GM18507 (cell line): ENCODE data around the gene NAT8L.

Experiments used
- DNase-seq: peaks from one replicate; pipeline ENCODE4 v3.0.0; 2011; ENCODE audit warnings: low read depth; ENCODE audit not compliant: insufficient read length; ENCODE audit errors: extremely low spot score
- FAIRE-seq: peaks from 2 replicates; lab custom pipeline; 2011; peaks lifted over from hg19 to GRCh38; lab: Jason Lieb, UNC

NAT8L gene

DNA sequence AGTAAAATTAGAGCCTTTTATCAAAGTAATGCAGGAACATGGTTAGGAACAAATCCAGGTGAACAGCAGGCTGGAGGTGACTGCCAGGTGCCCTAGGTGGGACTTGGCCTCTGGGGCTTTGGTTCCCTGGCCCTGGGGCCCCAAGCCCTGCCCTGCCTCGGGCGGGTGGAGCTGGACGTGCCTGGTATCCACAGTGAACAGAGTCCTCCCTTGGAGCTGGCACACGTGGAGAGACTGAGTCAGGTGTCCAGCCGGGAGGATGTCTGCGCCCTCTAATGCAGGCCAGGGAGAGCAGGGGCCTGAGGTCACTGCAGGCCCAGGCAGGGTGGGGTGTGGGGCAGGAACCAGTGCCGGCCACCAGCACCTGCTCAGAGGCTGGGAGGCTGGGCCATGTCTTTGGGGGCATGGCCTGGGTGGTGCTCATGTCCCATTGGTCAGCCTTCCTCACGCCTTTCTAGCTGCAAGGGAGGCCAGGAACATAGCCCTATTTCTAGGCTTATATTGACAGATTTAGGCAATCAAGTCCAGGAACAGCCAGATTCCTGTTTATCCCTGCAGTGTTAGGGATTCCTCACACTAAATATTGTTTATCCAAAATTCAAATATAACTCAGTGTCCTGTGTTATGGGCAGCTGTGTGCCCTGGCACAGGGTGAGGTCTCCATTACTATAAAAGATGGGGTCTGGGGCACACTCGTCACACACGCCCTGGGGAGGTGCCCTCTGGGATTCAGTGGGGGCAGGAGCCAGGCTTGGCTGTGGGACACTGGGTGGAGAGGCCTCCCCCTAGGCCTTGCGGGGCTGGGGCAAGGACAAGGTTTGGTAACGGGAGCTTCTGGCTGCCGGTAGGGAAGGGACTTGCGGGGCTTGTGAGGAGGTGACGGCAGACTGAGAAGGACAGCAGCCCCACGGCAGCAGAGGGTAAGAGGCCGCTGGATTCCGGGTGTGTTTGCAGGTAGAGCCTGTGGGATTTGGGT lies 14.3 kb upstream of the NAT8L start:
- FAIRE-seq (no peak), DNase-seq (no peak)

DNA sequence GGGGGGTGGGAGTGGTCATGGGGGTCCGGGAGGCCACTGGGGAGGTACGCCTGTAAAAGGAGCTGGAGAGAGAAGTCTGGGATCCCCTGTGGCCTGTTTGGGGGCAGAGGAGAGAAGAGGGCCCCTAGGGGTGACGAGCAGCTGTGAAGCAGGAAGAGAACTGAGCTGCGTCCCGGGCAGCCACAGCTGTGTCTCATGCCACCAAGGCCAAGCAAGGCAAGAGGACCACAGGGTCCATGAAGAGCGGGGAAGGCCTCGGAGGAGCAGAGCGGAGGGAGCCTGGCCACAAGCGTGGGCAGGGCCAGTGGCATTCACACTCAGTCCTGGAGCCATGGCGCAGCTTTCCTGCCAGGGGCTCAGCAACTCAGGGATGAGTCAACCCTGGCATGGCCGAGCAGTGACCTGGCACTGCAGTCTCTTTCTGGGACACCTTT lies 13.6 kb upstream of the NAT8L start:
- DNase-seq (no peak), FAIRE-seq (no peak)

DNA sequence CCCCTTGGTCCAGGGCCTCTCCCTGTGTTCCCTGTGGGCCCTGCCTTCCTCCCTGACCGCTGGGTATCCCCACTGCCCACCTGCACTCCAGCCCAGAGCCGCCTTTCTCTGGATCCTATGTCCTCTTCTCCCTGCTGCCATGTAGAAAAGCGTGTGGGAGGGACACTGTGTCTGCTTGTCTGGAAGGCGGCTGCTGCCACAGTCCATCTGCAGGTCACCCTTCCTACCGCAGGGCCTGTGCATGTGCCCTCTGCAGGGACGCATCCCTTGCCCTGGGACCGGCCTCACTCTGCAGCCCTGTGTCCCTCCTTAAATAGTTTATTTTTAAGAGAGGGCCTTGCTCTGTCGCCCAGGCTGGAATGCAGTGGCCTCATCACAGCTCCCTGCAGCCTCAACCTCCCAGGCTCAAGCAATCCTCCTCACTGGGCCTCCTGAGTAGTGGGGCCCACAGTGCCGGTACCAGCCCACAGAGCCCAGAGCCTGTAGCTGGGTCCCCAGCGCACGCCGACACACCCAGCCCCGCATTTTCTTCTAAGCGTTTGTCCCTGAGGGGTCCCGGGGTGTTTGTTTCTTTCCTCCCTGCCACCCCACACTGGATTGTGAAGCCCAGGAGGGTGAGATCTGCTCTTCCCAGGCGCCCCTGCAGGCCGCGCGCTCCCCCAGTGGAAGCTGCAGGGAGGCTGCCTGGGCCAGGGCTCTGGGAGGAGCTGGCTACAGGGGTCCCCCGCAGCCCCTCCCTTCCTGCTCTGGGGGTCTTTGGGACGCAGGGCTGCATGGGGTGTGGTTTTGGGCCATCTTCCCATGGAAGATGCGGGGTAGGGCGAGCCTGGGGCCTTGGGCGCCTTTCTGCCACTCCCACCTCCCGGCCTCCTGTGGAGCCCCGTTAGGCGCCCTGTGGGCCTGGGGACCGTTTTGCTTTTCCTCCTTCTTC lies 12.8 kb upstream of the NAT8L start:
- DNase-seq (no peak), FAIRE-seq (no peak)

DNA sequence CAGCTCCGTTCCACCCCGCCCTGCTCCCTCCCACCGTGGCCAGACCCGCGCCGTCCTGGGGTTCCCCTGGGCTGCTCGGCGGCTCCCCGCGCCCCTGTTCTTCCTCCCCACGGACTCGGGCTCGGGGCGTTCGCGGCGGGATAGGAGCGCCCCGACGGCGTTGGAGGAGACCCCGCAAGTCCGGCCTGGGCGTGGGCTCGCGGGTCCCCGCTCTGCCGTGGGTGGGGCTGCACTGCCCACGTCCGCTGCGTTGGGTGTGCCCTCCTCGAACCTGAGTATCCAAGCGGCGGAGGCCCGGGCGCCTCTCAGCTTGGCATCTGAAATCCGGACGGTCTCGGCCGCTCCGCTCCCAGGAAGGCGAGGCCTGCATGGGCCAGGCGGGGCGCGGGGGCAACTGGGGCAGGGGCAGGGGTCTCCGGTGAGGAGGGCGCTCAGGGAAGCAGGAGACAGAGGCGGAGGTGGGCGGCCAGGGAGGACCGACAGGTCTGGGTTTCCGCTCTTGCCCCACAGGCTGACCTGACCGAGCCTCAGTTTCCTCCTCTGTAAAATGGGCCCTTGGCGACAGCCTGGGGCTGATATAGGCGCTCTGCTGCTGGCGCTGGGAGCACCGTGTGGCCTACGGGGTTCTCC lies 12.0 kb upstream of the NAT8L start:
- FAIRE-seq, result no peak
- no peak for DNase-seq

DNA sequence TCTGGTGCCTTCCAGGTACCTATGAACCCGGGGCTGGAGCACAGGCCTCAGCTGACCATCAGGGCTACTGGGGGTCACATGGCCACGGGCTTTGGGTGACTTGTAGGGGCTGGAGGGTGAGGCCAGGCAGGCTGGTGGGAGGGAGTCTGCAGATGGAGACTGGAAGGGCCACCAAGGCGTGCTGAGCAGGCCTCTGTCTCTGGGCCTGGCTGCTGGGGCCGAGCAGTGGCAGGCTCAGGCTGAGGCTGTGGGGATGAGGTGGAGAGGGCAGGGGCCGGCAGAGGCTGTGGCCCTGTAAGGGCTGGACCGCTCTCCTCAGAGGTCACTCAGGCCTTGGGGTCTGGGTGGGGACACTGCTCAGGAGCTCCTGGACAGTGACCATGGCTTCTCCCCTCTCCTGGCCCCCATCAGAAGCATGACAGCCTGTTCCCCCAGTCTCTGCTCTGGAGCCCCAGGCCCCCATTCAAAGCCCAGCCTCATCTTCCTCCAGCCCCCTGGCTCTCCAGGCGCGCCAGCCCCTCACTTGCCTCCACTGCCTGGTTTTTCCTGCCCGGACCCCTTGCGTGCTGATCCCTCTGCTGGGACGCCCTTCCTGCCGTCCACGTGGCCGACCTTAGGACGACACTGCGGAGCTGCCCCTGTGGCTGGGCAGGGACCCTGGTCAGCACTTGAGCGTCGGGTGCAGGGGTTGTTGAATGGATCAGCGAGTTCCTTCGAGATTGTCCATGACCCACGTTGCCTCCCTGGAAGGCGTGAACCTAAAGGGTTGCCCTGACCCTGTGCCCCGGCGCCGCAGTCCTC lies 11.1 kb upstream of the NAT8L start:
- no peak for FAIRE-seq
- no peak for DNase-seq

DNA sequence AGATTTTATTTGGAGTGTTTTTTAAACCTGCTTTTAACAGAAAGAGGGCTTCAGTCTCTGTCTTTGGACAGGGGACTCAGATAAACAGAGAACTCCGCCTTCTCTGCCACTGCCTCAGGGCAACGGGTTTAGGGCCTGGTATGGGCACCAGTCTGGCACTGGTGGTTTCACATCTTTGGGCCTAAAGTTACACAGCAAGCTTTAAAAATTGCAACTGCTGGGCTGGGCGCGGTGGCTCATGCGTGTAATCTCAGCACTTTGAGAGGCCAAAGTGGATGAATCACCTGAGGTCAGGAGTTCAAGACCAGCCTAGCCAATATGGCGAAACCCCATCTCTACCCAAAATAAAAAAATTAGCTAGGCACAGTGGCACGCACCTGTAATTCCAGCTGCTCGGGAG lies 10.3 kb upstream of the NAT8L start:
- DNase-seq, result no peak

DNA sequence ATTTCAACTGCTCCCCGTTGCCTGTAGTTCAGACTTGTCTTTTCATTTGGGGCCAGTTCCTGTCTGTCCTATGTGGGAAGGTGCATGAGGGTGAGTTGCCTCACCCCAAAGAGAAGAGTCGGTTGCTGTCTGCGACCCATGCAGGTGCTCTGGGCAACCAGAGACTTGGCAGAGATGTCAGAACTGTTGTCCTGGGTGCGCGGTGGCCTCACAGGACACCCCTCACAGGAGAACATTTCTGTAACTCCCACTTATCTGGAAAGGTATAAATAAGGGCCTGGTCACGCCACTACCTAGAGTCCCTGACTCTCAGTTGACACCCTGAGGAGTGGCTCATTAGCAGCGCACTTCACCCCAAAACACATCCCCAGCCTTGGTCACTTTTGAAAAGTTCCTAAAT lies 9.7 kb upstream of the NAT8L start:
- FAIRE-seq (no peak), DNase-seq (no peak)

More for the DNA sequence above, 10.3 kb upstream of the NAT8L start:
- no peak for FAIRE-seq

DNA sequence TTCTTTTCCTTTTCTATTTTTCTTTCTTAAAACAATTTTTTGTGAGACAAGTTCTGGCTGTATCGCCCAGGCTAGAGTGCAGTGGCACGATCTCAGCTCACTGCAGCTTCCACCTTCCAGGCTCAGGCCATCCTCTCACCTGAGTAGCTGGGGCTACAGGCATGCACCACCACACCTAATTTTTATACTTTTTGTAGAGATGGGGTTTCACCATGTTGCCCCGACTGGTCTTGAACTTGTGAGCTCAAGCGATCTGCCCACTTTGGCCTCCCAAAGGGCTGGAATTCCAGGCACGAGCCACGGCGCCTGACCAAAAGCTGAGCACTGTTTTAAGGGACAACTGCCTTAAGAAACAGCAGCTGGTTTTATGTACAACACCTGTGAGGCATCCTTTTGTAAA lies 9.3 kb upstream of the NAT8L start:
- DNase-seq, result no peak
- no peak for FAIRE-seq

DNA sequence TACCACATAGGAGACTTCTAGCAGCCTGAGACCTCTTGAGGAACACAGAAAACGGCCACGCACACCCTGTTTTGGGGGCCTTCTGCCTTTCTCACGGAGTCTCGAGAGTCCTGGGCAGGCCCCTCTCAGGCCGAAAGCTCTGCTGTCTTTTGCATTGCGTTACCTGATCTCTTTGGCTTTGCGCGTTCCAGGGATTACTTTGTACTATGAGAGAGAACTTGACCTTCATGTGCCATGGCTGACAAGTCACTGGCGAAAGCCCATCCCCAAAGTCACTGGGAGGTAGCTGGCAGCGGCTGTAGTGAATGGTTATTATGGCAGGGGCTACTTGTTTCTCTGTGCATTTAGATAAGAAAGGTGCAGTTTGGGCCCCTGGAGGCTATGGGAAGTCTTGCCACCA lies 8.0 kb upstream of the NAT8L start:
- FAIRE-seq, result no peak
- DNase-seq, result no peak

DNA sequence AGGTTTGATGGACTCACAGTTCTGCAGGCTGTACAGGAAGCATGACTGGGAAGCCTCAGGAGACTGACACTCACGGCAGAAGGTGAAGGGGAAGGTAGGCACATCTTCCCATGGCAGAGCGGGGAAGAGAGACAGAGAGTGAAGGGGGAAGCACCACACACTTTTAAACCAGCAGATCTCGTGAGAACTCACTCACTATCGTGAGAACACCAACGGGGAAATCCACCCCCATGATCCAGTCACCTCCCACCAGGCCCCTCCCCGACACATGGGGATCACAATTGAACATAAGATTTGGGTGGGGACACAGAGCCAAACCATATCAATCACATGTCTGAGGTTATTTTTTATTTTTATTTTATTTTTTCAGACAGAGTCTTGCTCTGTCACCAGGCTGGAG lies 4.9 kb upstream of the NAT8L start:
- DNase-seq (no peak), FAIRE-seq (no peak)

DNA sequence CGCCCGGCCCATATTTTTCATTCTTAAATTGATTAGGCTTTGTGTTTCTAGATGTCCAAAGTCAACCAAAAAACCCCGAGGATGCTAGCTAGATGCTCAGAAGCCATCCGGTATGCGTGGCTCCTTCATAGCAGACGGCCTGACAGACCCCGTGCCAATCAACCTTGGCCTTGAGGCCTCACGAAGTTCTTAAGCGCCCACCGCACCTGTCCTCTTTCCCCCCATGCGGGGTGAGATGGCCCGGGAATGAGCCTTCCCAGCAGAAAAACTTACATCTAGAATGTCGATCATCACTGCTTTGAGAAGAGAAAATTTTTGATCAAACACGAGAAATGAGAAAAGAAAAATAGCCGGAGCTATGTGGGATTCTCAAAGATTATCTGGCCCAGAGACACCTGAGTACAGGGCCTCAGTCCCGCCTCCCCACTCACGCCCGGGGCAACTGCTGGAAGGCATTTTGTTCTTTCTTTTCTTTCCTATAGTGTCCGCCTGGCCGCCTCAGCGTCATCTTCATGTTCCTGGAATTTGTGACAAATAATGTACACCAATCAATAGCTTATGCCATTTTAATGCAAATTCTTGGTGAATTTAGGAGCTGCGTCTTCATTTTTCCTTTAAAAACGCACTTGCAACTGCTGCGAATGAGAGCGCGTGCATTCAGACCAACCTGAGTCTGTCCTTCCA lies 1.6 kb upstream of the NAT8L start:
- FAIRE-seq (no peak), DNase-seq (no peak)

DNA sequence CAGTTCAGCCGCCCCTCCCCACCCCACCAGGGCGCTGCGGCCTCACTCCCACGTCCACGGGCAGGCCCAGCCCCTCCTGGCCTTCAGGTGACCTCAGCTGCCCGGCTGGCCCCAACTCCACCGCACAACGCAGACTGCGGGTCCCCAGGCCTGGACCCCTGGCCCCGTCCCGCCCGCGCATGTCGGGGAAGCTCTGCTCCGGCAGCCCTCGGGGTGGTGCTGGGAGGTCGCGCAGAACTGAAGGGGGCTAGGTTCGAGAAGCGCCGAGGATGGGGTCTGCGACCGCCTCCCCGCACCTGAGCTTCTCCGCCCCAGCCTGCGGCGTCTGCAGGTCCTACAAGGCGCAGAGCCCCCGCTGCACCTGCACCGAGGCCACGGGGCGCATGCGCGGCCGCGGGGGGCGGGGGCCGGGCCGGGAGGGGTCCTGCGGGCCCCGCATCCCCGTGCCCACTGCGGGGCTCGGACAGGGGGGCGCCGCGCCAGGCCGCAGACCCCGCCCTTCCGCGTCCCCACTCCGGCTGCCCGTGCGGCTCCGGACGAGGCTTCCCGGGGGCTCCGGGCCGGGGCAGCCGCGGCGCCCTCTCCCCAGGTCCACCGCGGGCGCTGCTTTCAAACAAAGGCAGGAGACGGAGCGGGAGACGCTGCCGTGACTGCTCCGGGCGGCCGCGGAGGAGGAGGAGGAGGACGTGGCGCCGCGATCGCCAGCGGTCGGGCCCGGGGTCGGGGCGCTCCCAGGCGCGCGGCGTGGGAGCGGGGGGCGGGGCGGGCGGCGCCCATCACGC lies 672 bp upstream of the NAT8L start:
- DNase-seq, result no peak
- FAIRE-seq, result no peak

DNA sequence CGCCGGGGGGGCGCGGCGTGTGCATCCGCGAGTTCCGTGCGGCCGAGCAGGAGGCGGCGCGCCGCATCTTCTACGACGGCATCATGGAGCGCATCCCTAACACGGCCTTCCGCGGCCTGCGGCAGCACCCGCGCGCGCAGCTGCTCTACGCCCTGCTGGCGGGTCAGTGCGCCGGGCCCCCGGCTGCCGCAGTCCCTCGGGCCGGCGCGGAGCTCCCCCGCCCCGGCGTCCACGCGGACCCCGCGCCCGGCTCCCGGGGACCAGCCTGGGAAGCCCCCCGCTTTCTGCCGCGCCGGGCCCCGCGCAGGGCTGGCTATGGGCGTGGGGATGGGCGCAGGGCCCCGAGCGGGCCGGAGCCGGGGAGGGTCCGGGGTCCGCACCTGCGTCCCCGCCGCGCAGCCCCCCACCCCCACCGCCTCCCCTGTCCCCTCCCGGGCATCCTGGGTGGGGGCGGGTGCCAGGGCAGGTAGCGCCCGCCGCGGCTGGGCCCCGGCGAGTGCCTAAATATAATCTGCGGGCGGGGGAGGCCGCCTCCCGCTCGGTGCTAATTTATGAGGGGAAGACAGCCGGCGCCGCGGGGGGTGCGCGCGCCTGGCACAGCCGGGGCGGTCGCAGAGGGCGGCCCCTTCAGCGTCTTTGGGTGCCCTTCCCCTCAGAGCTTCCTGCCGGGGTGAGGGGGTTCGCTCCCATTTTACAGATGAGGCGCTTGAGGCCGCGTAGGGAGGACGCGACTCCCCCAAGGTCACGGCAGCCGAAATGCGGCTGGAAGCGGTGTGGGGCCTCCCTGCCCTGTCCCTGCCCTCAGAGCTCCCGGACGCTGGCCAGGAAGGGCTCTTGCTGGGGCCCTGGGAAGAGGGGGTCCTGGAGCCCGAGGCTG lies 837 bp downstream of the NAT8L start:
- FAIRE-seq, result no peak
- DNase-seq, result no peak

DNA sequence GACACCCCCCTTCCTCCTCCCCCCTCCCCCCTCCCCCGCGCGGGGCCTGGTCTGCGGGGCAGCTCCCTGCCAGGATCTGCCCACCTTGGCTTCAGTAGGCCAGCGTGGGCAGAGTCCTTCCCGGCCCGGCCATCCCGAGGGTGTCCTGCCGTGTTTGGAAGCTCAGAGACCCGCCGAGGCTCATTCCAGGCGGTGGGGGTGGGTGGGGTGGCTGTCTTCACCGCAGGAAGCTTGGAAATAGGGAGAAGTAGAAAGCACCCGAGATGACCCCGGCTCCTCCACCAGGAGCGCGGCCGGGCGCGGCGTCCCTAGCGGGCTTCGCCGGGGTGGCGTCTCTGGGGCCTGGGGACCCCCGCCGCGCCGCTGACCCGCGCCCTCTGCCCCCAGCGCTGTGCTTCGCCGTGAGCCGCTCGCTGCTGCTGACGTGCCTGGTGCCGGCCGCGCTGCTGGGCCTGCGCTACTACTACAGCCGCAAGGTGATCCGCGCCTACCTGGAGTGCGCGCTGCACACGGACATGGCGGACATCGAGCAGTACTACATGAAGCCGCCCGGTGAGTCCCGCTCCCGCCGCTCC lies 1.6 kb downstream of the NAT8L start:
- FAIRE-seq (no peak), DNase-seq (no peak)

DNA sequence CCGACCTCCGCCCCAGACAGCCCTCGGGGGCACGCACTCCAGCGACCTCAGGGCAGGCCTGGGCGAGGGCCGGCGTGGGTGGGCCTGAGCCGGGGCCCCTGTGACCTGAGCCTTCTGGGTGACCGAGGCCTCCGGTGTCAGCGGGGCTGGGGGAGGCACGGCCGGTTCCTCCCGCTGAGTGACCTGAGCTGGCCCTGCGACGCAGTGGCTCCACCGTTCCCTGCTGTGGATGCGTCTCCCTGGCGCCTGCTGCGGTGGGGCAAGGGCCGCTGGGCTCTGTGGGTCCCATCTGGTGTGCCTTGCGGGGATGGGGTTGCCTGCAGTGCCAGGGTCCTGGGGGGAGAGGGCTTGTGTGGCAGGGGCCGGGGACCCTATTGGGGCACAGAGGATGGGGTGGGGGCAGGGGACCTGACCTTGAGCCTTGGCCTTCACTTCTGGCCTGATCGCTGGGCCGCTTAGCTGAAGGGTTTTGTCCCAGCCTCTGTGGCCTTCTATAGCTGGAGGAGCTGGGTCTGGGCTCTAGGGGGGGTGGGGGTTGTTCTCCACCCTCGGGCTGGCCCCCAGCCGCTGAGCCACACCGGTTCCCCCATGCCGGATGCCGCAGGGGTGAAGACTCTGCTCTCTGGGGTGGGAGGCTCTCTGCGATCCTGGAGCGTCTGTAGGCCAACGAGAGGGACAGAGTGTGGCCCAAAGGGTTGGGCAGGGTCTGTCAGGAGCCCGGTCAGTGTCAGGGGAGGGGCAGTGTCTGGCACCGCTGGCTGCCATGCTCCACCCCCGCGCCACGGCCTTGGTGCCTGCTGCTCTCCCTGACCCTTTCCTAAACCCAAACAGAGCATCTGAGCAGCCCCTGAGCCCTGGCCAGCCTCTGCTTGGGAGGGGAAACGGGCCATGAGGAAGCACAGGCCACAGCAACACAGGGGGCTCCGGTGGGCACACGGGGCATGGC lies 2.3 kb downstream of the NAT8L start:
- no peak for DNase-seq
- FAIRE-seq, result no peak
